ENCODE results near the gene KCTD10. TPM values are rescaled to one million over a fixed set of nuclear protein-coding genes. Genes with fewer than 3 reads are reported as not detected.

The KCTD10 gene
- total RNA-seq, 1 donor from 2014 or later: 47.4 TPM

DNA sequence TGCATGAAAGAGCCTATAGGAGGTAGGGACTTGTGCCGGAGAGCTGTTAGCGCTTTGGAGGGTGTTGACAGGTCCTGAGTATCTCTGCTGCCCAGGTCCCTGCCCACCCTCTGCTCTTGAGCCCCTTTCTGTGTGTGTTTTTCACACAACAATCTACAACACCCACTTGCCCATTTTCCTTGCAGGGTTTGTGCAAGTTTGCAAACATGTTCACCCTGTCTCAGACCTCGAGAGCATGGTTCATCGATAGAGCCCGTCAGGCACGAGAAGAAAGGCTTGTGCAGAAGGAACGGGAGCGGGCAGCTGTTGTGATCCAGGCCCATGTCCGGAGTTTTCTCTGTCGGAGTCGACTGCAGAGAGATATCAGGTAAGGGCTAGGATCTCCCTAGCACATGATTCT lies 6.2 kb upstream of the KCTD10 start:
- no peak for TF ChIP-seq CTCF (conservative IDR thresholded peaks at IDR 0.05)
- Mint-ChIP-seq H3K4me3 (no peak overlapping the region), H3K27ac (no peak overlapping the region), H3K4me1 (ENCODE audit: unreplicated experiment) (peaks cover 12% of the 10 kb centered on the region), H3K9me3 (no peaks in the 10 kb centered on the region), H3K27me3 (no peaks in the 10 kb centered on the region), H3K36me3 (peaks cover 4% of the 10 kb centered on the region)
- DNase-seq (ENCODE audit: extremely low spot score, unreplicated experiment): no peak

GRCh38 chr12:109482894-109483293 lies 5.8 kb upstream of the KCTD10 start:
- H3K9me3 Mint-ChIP-seq: no peaks in the 10 kb centered on the region
- no peak for TF ChIP-seq CTCF (conservative IDR thresholded peaks at IDR 0.05)
- DNase-seq (ENCODE audit: extremely low spot score, unreplicated experiment): no peak
- peaks cover 4% of the 10 kb centered on the region for H3K36me3 Mint-ChIP-seq
- no peak overlapping the region for H3K4me3 Mint-ChIP-seq
- H3K27ac Mint-ChIP-seq: no peak overlapping the region
- peaks cover 12% of the 10 kb centered on the region for H3K4me1 Mint-ChIP-seq (ENCODE audit: unreplicated experiment)
- no peaks in the 10 kb centered on the region for H3K27me3 Mint-ChIP-seq

GRCh38 chr12:109482491-109482890 lies 5.4 kb upstream of the KCTD10 start:
- no peak for DNase-seq (ENCODE audit: extremely low spot score, unreplicated experiment)
- Mint-ChIP-seq H3K27ac (no peak overlapping the region), H3K4me3 (no peak overlapping the region), H3K36me3 (peaks cover 4% of the 10 kb centered on the region), H3K9me3 (no peaks in the 10 kb centered on the region), H3K4me1 (ENCODE audit: unreplicated experiment) (peaks cover 12% of the 10 kb centered on the region), H3K27me3 (no peaks in the 10 kb centered on the region)
- no peak for TF ChIP-seq CTCF (conservative IDR thresholded peaks at IDR 0.05)

- peaks cover 16% of the 10 kb centered on the region for H3K4me1 Mint-ChIP-seq (ENCODE audit: unreplicated experiment)
- H3K27me3 Mint-ChIP-seq: no peaks in the 10 kb centered on the region
Observed at GRCh38 chr12:109481863-109482262, 4.8 kb upstream of the KCTD10 start.

DNA sequence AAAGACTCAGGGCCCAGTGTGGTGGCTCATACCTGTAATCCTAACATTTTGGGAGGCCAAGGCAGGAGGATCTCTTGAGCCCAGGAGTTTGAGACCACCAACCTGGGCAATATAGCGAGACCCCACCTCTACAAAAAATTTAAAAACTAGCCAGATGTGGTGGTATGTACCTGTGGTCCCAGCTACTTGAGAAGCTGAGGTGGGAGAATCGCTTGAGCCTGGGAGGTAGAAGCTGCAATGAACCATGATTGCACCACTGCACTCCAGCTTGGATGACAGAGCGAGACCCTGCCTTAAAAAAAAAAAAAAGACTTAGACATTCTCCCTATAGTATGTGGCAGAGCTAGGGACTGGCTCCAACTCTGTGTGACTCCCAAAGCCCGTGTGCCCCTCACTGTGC lies 3.3 kb upstream of the KCTD10 start:
- H3K27ac Mint-ChIP-seq: no peak overlapping the region
- no peak overlapping the region for H3K4me3 Mint-ChIP-seq
- H3K4me1 Mint-ChIP-seq (ENCODE audit: unreplicated experiment): peaks cover 31% of the 10 kb centered on the region
- H3K9me3 Mint-ChIP-seq: no peaks in the 10 kb centered on the region
- H3K36me3 Mint-ChIP-seq: peaks cover 4% of the 10 kb centered on the region
- TF ChIP-seq CTCF (conservative IDR thresholded peaks at IDR 0.05): no peak
- H3K27me3 Mint-ChIP-seq: no peaks in the 10 kb centered on the region
- DNase-seq (ENCODE audit: extremely low spot score, unreplicated experiment): no peak

More at GRCh38 chr12:109481863-109482262, 4.8 kb upstream of the KCTD10 start:
- H3K4me3 Mint-ChIP-seq: no peak overlapping the region
- DNase-seq (ENCODE audit: extremely low spot score, unreplicated experiment): no peak
- no peak overlapping the region for H3K27ac Mint-ChIP-seq
- TF ChIP-seq CTCF (conservative IDR thresholded peaks at IDR 0.05): no peak
- H3K36me3 Mint-ChIP-seq: peaks cover 4% of the 10 kb centered on the region
- H3K9me3 Mint-ChIP-seq: no peaks in the 10 kb centered on the region

- Mint-ChIP-seq H3K4me1 (ENCODE audit: unreplicated experiment) (peaks cover 32% of the 10 kb centered on the region), H3K36me3 (no peaks in the 10 kb centered on the region), H3K4me3 (no peak overlapping the region), H3K27ac (no peak overlapping the region), H3K9me3 (no peaks in the 10 kb centered on the region), H3K27me3 (no peaks in the 10 kb centered on the region)
- DNase-seq (ENCODE audit: extremely low spot score, unreplicated experiment): no peak
- TF ChIP-seq CTCF (conservative IDR thresholded peaks at IDR 0.05): no peak
Observed at GRCh38 chr12:109479761-109480160, 2.7 kb upstream of the KCTD10 start.

Measured in type B pancreatic cell (in vitro differentiated cells).